ENCODE data around the gene FAM25G. TPM values are rescaled to one million over a fixed set of nuclear protein-coding genes. Genes with fewer than 3 reads are reported as not detected.
"Not testable (repeated sequence)": the region's sequence is repeated elsewhere in the genome, so short reads cannot be mapped to it uniquely, and the experiment has no call there.

The FAM25G gene
- total RNA-seq, result not detected in 2 replicates
- long read RNA-seq, result 0 reads

- H3K36me3 Mint-ChIP-seq (ENCODE audit: low read depth); H3K4me3 Mint-ChIP-seq; DNase-seq (ENCODE audit: low read depth, low spot score); H3K4me1 Mint-ChIP-seq; H3K27ac Mint-ChIP-seq (ENCODE audit: unreplicated experiment); H3K27me3 Mint-ChIP-seq (ENCODE audit: low read depth); H3K9me3 Mint-ChIP-seq: not testable (repeated sequence)
Observed at GRCh38 chr10:47491600-47491999, at the start of gene FAM25G. Gene FAM25G (minus strand): TSS chr10:47491700. CDS start chr10:47491674, 26 bp downstream.

- H3K9me3 Mint-ChIP-seq; H3K4me3 Mint-ChIP-seq; H3K27ac Mint-ChIP-seq (ENCODE audit: unreplicated experiment); H3K27me3 Mint-ChIP-seq (ENCODE audit: low read depth); H3K4me1 Mint-ChIP-seq; H3K36me3 Mint-ChIP-seq (ENCODE audit: low read depth); DNase-seq (ENCODE audit: low read depth, low spot score): not testable (repeated sequence)
Observed at GRCh38 chr10:47536430-47536829, 44.9 kb upstream of the FAM25G start.

- H3K4me1 Mint-ChIP-seq; H3K27ac Mint-ChIP-seq (ENCODE audit: unreplicated experiment); H3K36me3 Mint-ChIP-seq (ENCODE audit: low read depth); DNase-seq (ENCODE audit: low read depth, low spot score); H3K4me3 Mint-ChIP-seq; H3K9me3 Mint-ChIP-seq; H3K27me3 Mint-ChIP-seq (ENCODE audit: low read depth): not testable (repeated sequence)
Observed at GRCh38 chr10:47523475-47523874, 32.0 kb upstream of the FAM25G start, which contains the start of gene AGAP9. Gene AGAP9 (minus strand): TSS chr10:47523638. CDS start chr10:47523526, 112 bp downstream.

GRCh38 chr10:47502313-47502712 lies 10.8 kb upstream of the FAM25G start:
- H3K36me3 Mint-ChIP-seq (ENCODE audit: low read depth); H3K27me3 Mint-ChIP-seq (ENCODE audit: low read depth); H3K4me3 Mint-ChIP-seq; H3K9me3 Mint-ChIP-seq; DNase-seq (ENCODE audit: low read depth, low spot score); H3K4me1 Mint-ChIP-seq; H3K27ac Mint-ChIP-seq (ENCODE audit: unreplicated experiment): not testable (repeated sequence)

DNA sequence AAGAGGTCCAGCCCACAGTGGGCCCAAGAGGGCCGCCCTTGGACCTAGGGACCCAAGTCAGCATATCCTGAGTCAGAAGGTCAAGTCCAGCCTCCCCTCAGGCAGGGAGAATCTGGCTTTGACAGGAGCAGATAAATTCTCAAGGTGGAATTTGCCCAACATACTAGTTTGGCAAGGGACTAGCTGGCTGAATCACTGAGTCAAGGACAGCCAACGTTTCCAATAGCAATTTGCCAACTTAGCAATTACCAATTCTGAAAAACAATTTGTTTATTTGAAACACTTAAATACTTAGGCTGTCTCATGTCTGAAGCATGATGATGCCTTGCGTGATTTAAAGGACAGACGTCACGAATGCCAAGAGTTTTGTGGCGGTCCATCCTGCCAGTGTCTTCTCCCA lies 2.7 kb upstream of the FAM25G start:
- H3K27ac Mint-ChIP-seq (ENCODE audit: unreplicated experiment); H3K4me1 Mint-ChIP-seq; DNase-seq (ENCODE audit: low read depth, low spot score); H3K27me3 Mint-ChIP-seq (ENCODE audit: low read depth); H3K36me3 Mint-ChIP-seq (ENCODE audit: low read depth); H3K4me3 Mint-ChIP-seq; H3K9me3 Mint-ChIP-seq: not testable (repeated sequence)

- H3K27ac Mint-ChIP-seq (ENCODE audit: unreplicated experiment); H3K27me3 Mint-ChIP-seq (ENCODE audit: low read depth); DNase-seq (ENCODE audit: low read depth, low spot score); H3K4me1 Mint-ChIP-seq; H3K4me3 Mint-ChIP-seq; H3K9me3 Mint-ChIP-seq; H3K36me3 Mint-ChIP-seq (ENCODE audit: low read depth): not testable (repeated sequence)
Observed at GRCh38 chr10:47489630-47490029, 1.9 kb downstream of the FAM25G start.

DNA sequence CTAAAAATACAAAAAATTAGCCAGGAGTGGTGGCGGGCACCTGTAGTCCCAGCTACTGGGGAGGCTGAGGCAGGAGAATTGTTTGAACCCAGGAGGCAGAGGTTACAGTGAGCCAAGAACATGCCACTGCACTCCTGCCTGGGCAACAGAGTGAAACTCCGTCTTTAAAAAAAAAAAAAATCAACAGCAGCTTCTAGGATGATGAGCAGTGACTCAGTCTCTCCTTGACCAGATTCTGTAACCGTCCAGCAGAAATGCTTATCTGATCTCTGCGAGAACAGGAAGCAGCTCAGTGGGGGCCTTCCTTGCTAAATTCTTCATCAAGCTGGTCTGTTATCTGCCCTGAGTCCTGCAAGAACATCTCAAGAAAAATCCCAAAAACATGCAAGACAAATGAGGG lies 5.6 kb downstream of the FAM25G start:
- not testable (repeated sequence) for H3K36me3 Mint-ChIP-seq (ENCODE audit: low read depth); DNase-seq (ENCODE audit: low read depth, low spot score); H3K9me3 Mint-ChIP-seq; H3K4me3 Mint-ChIP-seq; H3K27ac Mint-ChIP-seq (ENCODE audit: unreplicated experiment); H3K4me1 Mint-ChIP-seq; H3K27me3 Mint-ChIP-seq (ENCODE audit: low read depth)

DNA sequence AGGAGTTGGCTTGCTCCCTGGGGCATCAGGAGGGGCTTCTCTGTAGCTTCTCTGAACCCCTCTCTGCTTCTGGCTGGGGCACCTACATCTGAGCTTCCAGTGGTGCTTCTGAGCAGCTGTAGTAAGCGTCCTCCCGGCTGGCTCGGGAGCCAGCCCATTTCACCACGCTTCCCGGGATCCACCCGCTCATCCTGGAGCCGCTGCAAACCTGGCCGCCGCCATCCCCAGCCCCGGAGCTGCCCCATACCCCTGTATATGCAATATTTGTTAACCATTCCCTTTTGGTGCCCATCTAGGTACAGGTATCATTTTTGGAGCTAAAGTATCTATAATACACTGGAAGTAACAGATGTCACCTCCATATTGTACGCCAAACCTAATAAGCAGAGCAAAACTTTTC lies 6.7 kb downstream of the FAM25G start:
- not testable (repeated sequence) for H3K4me3 Mint-ChIP-seq; H3K27me3 Mint-ChIP-seq (ENCODE audit: low read depth); H3K36me3 Mint-ChIP-seq (ENCODE audit: low read depth); DNase-seq (ENCODE audit: low read depth, low spot score); H3K9me3 Mint-ChIP-seq; H3K27ac Mint-ChIP-seq (ENCODE audit: unreplicated experiment); H3K4me1 Mint-ChIP-seq

DNA sequence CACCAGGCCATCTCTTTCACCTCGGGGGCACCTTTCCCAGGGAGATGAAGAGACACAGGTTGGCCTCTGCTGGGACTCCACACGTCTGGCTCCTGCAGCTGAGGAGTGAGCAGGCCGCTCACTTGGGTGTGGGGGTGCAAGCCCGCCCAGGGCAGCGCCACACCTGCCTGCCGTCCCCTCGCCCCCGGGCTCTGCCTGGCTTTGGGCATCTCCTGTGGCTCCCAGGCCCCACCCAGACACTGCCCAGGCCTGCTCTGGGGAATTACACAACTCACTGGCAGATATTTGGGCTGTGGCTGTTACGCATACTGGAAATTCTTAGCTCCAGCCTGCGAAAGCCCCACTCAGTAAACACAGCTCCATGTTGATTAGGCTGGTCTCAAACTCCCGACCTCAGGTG lies 7.6 kb downstream of the FAM25G start, which contains the start of gene ANXA8:
ANXA8 (minus strand) TSS at position 193 of the 400 bp plus-strand sequence; CDS start at position 11, 182 bp downstream.
- not testable (repeated sequence) for H3K27ac Mint-ChIP-seq (ENCODE audit: unreplicated experiment); H3K4me3 Mint-ChIP-seq; H3K27me3 Mint-ChIP-seq (ENCODE audit: low read depth); H3K4me1 Mint-ChIP-seq; H3K36me3 Mint-ChIP-seq (ENCODE audit: low read depth); DNase-seq (ENCODE audit: low read depth, low spot score); H3K9me3 Mint-ChIP-seq

DNA sequence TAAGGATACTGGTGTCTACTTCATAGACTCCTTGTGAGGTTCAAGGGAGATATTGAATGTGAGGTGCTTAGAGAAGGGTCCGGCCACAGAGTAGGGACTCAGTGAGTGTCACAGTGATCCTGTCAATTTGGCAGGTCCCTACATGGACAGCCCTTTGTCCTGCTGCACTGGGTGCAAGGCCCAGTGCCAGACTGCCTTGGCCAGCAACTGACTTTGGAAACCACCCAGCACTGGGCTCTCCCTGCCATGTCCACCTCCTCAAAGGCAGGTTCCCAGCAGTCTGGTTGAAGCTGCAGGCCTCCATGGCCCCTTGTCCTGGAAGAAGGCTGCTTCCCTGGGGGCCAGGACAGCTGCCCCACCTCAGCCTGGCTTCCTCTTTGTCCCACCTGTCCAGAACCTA lies 9.1 kb downstream of the FAM25G start:
- H3K4me1 Mint-ChIP-seq; H3K27me3 Mint-ChIP-seq (ENCODE audit: low read depth); DNase-seq (ENCODE audit: low read depth, low spot score); H3K36me3 Mint-ChIP-seq (ENCODE audit: low read depth); H3K9me3 Mint-ChIP-seq; H3K4me3 Mint-ChIP-seq; H3K27ac Mint-ChIP-seq (ENCODE audit: unreplicated experiment): not testable (repeated sequence)

DNA sequence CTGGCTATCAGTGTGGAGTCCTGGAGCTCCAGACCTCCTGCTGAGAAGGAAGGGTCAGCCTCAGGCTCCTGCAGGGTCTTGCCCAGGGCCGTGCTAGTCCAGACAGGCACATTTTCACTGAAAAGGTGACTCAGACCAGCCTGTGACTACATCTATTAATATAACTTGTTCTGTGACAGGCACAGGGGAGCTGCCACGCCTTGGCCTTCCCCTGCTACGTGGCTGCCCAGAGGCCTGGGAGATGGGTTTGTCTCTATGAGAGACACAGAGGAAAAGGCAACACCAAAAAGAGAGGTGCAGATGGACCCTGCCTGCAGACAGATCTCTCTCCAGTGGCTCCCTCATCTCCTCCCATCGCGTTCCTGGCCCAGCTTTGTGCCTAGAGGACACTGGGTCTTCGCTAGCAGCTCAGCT lies 9.7 kb downstream of the FAM25G start:
- not testable (repeated sequence) for H3K27me3 Mint-ChIP-seq (ENCODE audit: low read depth); H3K4me3 Mint-ChIP-seq; H3K9me3 Mint-ChIP-seq

GRCh38 chr10:47481182-47481766 lies 10.2 kb downstream of the FAM25G start:
- not testable (repeated sequence) for H3K9me3 Mint-ChIP-seq; H3K36me3 Mint-ChIP-seq (ENCODE audit: low read depth); DNase-seq (ENCODE audit: low read depth, low spot score)

More for the DNA sequence above, 9.7 kb downstream of the FAM25G start:
- H3K36me3 Mint-ChIP-seq (ENCODE audit: low read depth); H3K27ac Mint-ChIP-seq (ENCODE audit: unreplicated experiment); H3K4me1 Mint-ChIP-seq; DNase-seq (ENCODE audit: low read depth, low spot score): not testable (repeated sequence)

DNA sequence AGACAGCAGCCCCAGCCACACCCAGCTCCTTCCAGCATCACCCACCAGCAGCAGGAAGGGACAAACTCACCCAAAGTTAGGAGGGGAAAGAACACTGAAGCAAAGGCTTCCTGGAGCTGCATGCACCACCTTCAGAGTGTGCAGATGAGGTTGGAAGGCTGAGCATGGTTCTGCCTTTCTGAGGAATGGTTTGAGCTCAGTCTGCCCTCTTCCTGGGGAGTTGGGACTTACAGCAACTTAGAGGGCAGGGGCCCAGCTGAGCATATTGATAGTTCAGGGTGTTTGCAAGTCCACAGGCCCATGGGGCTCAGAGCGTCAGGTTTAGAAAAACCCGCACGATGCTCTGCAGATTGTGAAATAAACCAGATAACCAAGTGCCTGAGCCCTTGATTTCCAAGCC lies 11.4 kb downstream of the FAM25G start:
- not testable (repeated sequence) for H3K27ac Mint-ChIP-seq (ENCODE audit: unreplicated experiment); H3K36me3 Mint-ChIP-seq (ENCODE audit: low read depth); H3K4me3 Mint-ChIP-seq; DNase-seq (ENCODE audit: low read depth, low spot score); H3K9me3 Mint-ChIP-seq; H3K4me1 Mint-ChIP-seq; H3K27me3 Mint-ChIP-seq (ENCODE audit: low read depth)

More at GRCh38 chr10:47481182-47481766, 10.2 kb downstream of the FAM25G start:
- H3K27ac Mint-ChIP-seq (ENCODE audit: unreplicated experiment); H3K27me3 Mint-ChIP-seq (ENCODE audit: low read depth); H3K4me1 Mint-ChIP-seq; H3K4me3 Mint-ChIP-seq: not testable (repeated sequence)

- not testable (repeated sequence) for H3K27ac Mint-ChIP-seq (ENCODE audit: unreplicated experiment); DNase-seq (ENCODE audit: low read depth, low spot score); H3K4me3 Mint-ChIP-seq; H3K27me3 Mint-ChIP-seq (ENCODE audit: low read depth); H3K9me3 Mint-ChIP-seq; H3K4me1 Mint-ChIP-seq; H3K36me3 Mint-ChIP-seq (ENCODE audit: low read depth)
Observed at GRCh38 chr10:47478114-47478513, 13.4 kb downstream of the FAM25G start.

Data from neural crest cell (in vitro differentiated cells).